Endothelial cell of umbilical vein (primary cell): ENCODE measurements around the gene NFIA. TPM values are rescaled to one million over a fixed set of nuclear protein-coding genes. Genes with fewer than 3 reads are reported as not detected.

Source experiments
- BruUV-seq: library from RNA; stranded (reverse); fragments of 400-500 nt; replicated peaks from 2 replicates; lab custom pipeline; 2021; lab: Mats Ljungman, UMichigan
- CTCF ChIA-PET: fragments of 300-600, 350-600 bp; sonication (Branson Sonifier 250); formaldehyde crosslinking; loops from one replicate; lab custom pipeline; 2021; ENCODE audit warnings: antibody characterized with exemption, inconsistent platforms; lab: Charles Lee
- POLR2A ChIA-PET: fragments of 300-600, 350-600 bp; sonication (Branson Sonifier 250); formaldehyde crosslinking; loops from one replicate; lab custom pipeline; 2021; ENCODE audit warnings: antibody characterized with exemption, inconsistent platforms; lab: Charles Lee
- DNase-seq: peaks from one replicate; pipeline ENCODE4 v3.0.0-alpha.2; 2011; ENCODE audit warnings: low read depth, low spot score
- FAIRE-seq: peaks from 2 replicates; lab custom pipeline; 2011; peaks lifted over from hg19 to GRCh38; lab: Jason Lieb, UNC
- H2AFZ ChIP-seq: 2 replicates; pipeline ENCODE4 v1.6.0; 2012; ENCODE audit warnings: low read depth, low read length, control low read depth, inconsistent platforms
- H3K27ac ChIP-seq: 2 replicates; pipeline ENCODE4 v1.5.1; 2011; ENCODE audit warnings: low read depth, mild to moderate bottlenecking, control low read depth, low read length, moderate library complexity; ENCODE audit not compliant: insufficient read depth
- H3K27me3 ChIP-seq, 2 experiments: 2 replicates each; pipeline versions ENCODE4 v1.6.0 to v1.6.1; 2011; ENCODE audit warnings: low read length in 2 of 2, mixed read lengths in 1 of 2; ENCODE audit not compliant: control insufficient read depth in 2 of 2, insufficient read depth in 2 of 2
- H3K36me3 ChIP-seq, 2 experiments: 2 replicates in 1 of 2; 3 replicates in 1 of 2; pipeline ENCODE4 v1.5.1; 2011; ENCODE audit warnings: low read length in 2 of 2, mild to moderate bottlenecking in 1 of 2, moderate library complexity in 1 of 2; ENCODE audit not compliant: control insufficient read depth in 2 of 2, insufficient read depth in 2 of 2; ENCODE audit errors: extremely low read depth in 1 of 2
- H3K4me1 ChIP-seq: 3 replicates; pipeline ENCODE4 v1.5.1; 2011; ENCODE audit warnings: mild to moderate bottlenecking, low read length; ENCODE audit not compliant: control insufficient read depth, insufficient read depth; ENCODE audit errors: extremely low read depth
- H3K4me2 ChIP-seq: 2 replicates; pipeline ENCODE4 v1.6.1; 2011; ENCODE audit warnings: low read length, control low read depth, mixed read lengths; ENCODE audit not compliant: insufficient read depth
- H3K4me3 ChIP-seq, 3 experiments: fragments of 200-600 bp in 1 of 3; sonication (generic), shearing (Covaris generic) in 1 of 3; replicated peaks in 1 of 3; 2 replicates each; pipeline ENCODE4 v1.5.1; 2011 to 2016; ENCODE audit warnings: control low read depth in 3 of 3, low read length in 3 of 3, mild to moderate bottlenecking in 2 of 3, inconsistent platforms in 1 of 3, low read depth in 1 of 3, moderate library complexity in 1 of 3; ENCODE audit not compliant: insufficient read depth in 1 of 3
- H3K79me2 ChIP-seq: 2 replicates; pipeline ENCODE4 v1.6.0; 2012; ENCODE audit warnings: low read length, inconsistent platforms; ENCODE audit not compliant: control insufficient read depth, insufficient read depth
- H3K9ac ChIP-seq: replicated peaks from 2 replicates; pipeline ENCODE3; 2011; ENCODE audit warnings: low read length, control low read depth; ENCODE audit not compliant: insufficient read depth; ENCODE audit errors: extremely low read depth
- H3K9me1 ChIP-seq: replicated peaks from 3 replicates; pipeline ENCODE4 v1.6.0; 2011; ENCODE audit warnings: mild to moderate bottlenecking, low read length; ENCODE audit not compliant: control insufficient read depth, insufficient read depth; ENCODE audit errors: extremely low read depth
- H3K9me3 ChIP-seq: replicated peaks from 2 replicates; pipeline ENCODE4 v1.5.1; 2012; ENCODE audit warnings: low read length, inconsistent platforms; ENCODE audit not compliant: control insufficient read depth, insufficient read depth
- H4K20me1 ChIP-seq: replicated peaks from 2 replicates; pipeline ENCODE3; 2011; ENCODE audit warnings: mild to moderate bottlenecking, low read length; ENCODE audit not compliant: control insufficient read depth, insufficient read depth; ENCODE audit errors: extremely low read depth
- CTCF ChIP-seq, 2 donors: IDR thresholded peaks; 1 replicate in 1 of 2; 2 replicates in 1 of 2; pipeline ENCODE4 v1.5.1; 2011; ENCODE audit warnings: low read length in 2 of 2, mild to moderate bottlenecking in 2 of 2, moderate library complexity in 2 of 2, control low read depth in 1 of 2, inconsistent platforms in 1 of 2, low read depth in 1 of 2; ENCODE audit not compliant: insufficient read depth in 1 of 2; ENCODE audit errors: extremely low read depth in 1 of 2
- EZH2 ChIP-seq: IDR thresholded peaks from 2 replicates; pipeline ENCODE4 v1.6.1; 2012; ENCODE audit warnings: borderline replicate concordance, low read depth, mild to moderate bottlenecking, moderate library complexity, low read length, inconsistent platforms; ENCODE audit not compliant: severe bottlenecking
- FOS ChIP-seq: IDR thresholded peaks from 2 replicates; pipeline ENCODE4 v1.6.1; 2011; ENCODE audit warnings: mild to moderate bottlenecking, low read length, moderate library complexity, borderline replicate concordance; ENCODE audit not compliant: insufficient read depth
- GATA2 ChIP-seq: IDR thresholded peaks from 2 replicates; pipeline ENCODE4 v1.7.0; 2011; ENCODE audit warnings: low read depth, mild to moderate bottlenecking, moderate library complexity, mixed read lengths, low read length; ENCODE audit not compliant: insufficient read length, insufficient read depth
- JUN ChIP-seq: IDR thresholded peaks from 2 replicates; pipeline ENCODE4 v1.6.1; 2011; ENCODE audit warnings: borderline replicate concordance, low read depth; ENCODE audit not compliant: insufficient read length, insufficient read depth
- MYC ChIP-seq: IDR thresholded peaks from one replicate; pipeline ENCODE4 v1.6.1; 2011; ENCODE audit warnings: mild to moderate bottlenecking, low read depth, low read length
- POLR2A ChIP-seq: IDR thresholded peaks from 2 replicates; pipeline ENCODE4 v1.6.1; 2012; ENCODE audit warnings: low read depth, mild to moderate bottlenecking, control low read depth, low read length
- POLR2AphosphoS5 ChIP-seq: IDR thresholded peaks from 2 replicates; pipeline ENCODE4 v1.6.1; 2012; ENCODE audit warnings: low read depth, mild to moderate bottlenecking, control low read depth, low read length, moderate library complexity; ENCODE audit not compliant: insufficient read depth
- dilution Hi-C: fragments of 300-500 bp; cut with MboI; formaldehyde crosslinking; loops from one replicate; pipeline ENCODE4 v1.15.0; 2019; ENCODE audit warnings: low sequenced_read_pairs; ENCODE audit not compliant: extremely low pct_ligation_motif_present
- intact Hi-C: fragments of 100-400 bp; cut with micrococcal nuclease; formaldehyde crosslinking; loops from one replicate; pipeline ENCODE4 v1.10.0; 2022
- polyA plus RNA-seq, 4 experiments: library from polyadenylated mRNA; depleted of rRNA in 3 of 4; stranded (reverse) in 3 of 4; unstranded in 1 of 4; fragments of >200 nt; gene quantifications; 2 replicates each; pipeline versions ENCODE4 v1.2.1 to v1.2.3, GENCODE V29; 2011 to 2012; ENCODE audit warnings: missing spikeins in 1 of 4
- total RNA-seq: library from RNA; stranded (reverse); gene quantifications from 2 replicates; pipeline ENCODE4 v1.2.3, GENCODE V29; 2021
- TF ChIP-seq, protein P1 (sequence below): IDR thresholded peaks from 2 replicates; pipeline ENCODE4 v1.6.1; 2011; ENCODE audit not compliant: insufficient read depth, insufficient read length

Gene NFIA
- total and polyA plus RNA-seq, 2 donors (not counting 3 experiments of a cell fraction or from before 2014, with no cell fraction given), result 25.5 to 47.0 TPM

DNA sequence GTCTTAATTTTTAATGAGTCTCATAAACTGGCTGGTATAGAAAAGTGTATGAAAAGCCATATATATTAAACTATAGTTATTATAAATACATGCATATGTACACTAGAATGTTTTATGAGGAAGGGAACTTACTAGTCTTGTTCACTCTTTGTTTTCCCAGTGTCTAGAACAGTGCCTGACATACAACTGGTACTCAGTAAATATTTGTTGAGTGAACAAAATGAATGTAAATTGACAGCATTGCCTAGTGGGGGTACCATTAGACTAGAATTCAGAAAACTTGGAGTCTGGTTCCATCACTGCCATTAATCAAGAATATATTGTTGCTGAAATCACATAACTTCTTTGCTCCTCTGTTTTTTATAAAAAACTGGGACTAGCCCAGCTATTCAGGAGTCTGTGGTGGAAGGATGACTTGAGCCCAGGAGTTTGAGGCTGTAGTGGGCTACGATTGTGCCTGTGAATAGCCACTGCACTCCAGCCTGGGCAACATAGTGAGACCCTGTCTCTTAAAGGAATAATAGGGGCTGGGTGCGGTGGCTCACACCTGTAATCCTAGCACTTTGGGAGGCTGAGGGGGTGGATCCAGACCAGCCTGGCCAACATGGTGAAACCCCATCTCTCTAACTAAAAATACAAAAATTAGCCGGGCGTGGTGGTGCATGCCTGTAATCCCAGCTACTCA lies 51.1 kb downstream of the NFIA start:
- POLR2A ChIA-PET, result no interaction called here
- Histone ChIP-seq H3K9me3 (no peaks in the 10 kb centered on the region), H3K4me3 (no peak overlapping the region), H3K27me3 (no peaks in the 10 kb centered on the region), H4K20me1 (no peaks in the 10 kb centered on the region), H3K4me1 (peaks cover 23% of the 10 kb centered on the region), H3K79me2 (peaks cover 16% of the 10 kb centered on the region), H3K36me3 (no peaks in the 10 kb centered on the region), H3K27ac (peak overlapping the region; percentile 75), H3K9ac (no peak overlapping the region), H3K9me1 (no peaks in the 10 kb centered on the region), H2AFZ (no peak overlapping the region), H3K4me2 (peak overlapping the region; percentile 85)
- no peak for TF ChIP-seq JUN
- TF ChIP-seq FOS, result no peak
- TF ChIP-seq MYC, result no peak
- dilution Hi-C loops, result no loop called here
- FAIRE-seq, result no peak
- intact Hi-C loops, result loop anchor here (2.0 to 5.0 kb wide), 2 partner anchors 51 to 154 kb away; no protein-coding TSS in a partner anchor
- CTCF ChIA-PET, result no interaction called here
- BruUV-seq, result no TSS peak
- DNase-seq, result no peak

DNA sequence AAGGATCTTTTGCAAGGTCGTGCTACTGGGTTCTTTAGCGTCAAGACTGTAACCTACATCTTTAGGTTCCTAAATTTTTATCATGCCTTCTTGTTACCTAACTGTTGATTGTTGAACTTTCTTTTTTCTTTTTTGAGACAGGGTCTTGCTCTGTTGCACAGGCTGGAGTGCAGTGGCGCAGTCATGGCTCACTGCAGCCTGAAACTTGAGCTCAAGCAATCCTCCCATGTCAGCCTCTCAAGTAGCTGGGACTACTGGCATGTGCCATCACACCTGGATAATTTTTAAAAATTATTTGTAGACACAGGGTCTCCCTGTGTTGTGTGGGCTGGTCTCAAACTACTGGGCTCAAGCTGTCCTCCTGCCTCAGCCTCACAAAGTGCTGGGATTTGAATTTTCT lies 52.9 kb downstream of the NFIA start:
- Histone ChIP-seq H3K4me1 (peaks cover 38% of the 10 kb centered on the region), H3K27me3 (no peaks in the 10 kb centered on the region), H4K20me1 (no peaks in the 10 kb centered on the region), H3K4me2 (no peak overlapping the region), H2AFZ (no peak overlapping the region), H3K36me3 (no peaks in the 10 kb centered on the region), H3K9me3 (no peaks in the 10 kb centered on the region), H3K9me1 (no peaks in the 10 kb centered on the region), H3K9ac (no peak overlapping the region), H3K27ac (no peak overlapping the region), H3K4me3 (no peak overlapping the region), H3K79me2 (peaks cover 18% of the 10 kb centered on the region)
- TF ChIP-seq, protein P1, sequence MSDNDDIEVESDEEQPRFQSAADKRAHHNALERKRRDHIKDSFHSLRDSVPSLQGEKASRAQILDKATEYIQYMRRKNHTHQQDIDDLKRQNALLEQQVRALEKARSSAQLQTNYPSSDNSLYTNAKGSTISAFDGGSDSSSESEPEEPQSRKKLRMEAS, result no peak
- TF ChIP-seq FOS, result no peak
- no peak for TF ChIP-seq EZH2
- TF ChIP-seq POLR2A, result no peak
- TF ChIP-seq GATA2, result no peak
- no peak for TF ChIP-seq POLR2AphosphoS5
- TF ChIP-seq JUN, result no peak
- TF ChIP-seq CTCF (IDR thresholded peaks at IDR 0.05; ENCODE audit: extremely low read depth in 1 of 2, insufficient read depth in 1 of 2, low read depth in 1 of 2, low read length in 2 of 2), result no peak
- no peak for TF ChIP-seq MYC
- intact Hi-C loops, result no loop called here
- no TSS peak for BruUV-seq
- FAIRE-seq (no peak), DNase-seq (no peak)
- dilution Hi-C loops, result no loop called here
- ChIA-PET POLR2A (no interaction called here), CTCF (no interaction called here)
